Osteocyte (in vitro differentiated cells): ENCODE measurements around the gene MTMR2. TPM values are rescaled to one million over a fixed set of nuclear protein-coding genes. Genes with fewer than 3 reads are reported as not detected.

ENCODE experiments used
- DNase-seq: peaks from one replicate; pipeline ENCODE4 v3.0.0; 2021; ENCODE audit warnings: mixed read lengths; ENCODE audit not compliant: unreplicated experiment; ENCODE audit errors: extremely low spot score
- H3K27ac Mint-ChIP-seq: one replicate; pipeline ENCODE4 v1.8.0; 2021; ENCODE audit warnings: mild to moderate bottlenecking, mixed read lengths; ENCODE audit not compliant: unreplicated experiment
- H3K27me3 Mint-ChIP-seq: one replicate; pipeline ENCODE4 v1.8.0; 2021; ENCODE audit warnings: mixed read lengths; ENCODE audit not compliant: unreplicated experiment
- H3K36me3 Mint-ChIP-seq: one replicate; pipeline ENCODE4 v1.8.0; 2021; ENCODE audit warnings: mixed read lengths; ENCODE audit not compliant: unreplicated experiment
- H3K4me1 Mint-ChIP-seq: one replicate; pipeline ENCODE4 v1.8.0; 2021; ENCODE audit warnings: mixed read lengths; ENCODE audit not compliant: unreplicated experiment
- H3K4me3 Mint-ChIP-seq: one replicate; pipeline ENCODE4 v1.8.0; 2021; ENCODE audit warnings: mild to moderate bottlenecking, moderate library complexity, mixed read lengths; ENCODE audit not compliant: unreplicated experiment
- H3K9me3 Mint-ChIP-seq: one replicate; pipeline ENCODE4 v1.8.0; 2021; ENCODE audit warnings: mixed read lengths; ENCODE audit not compliant: unreplicated experiment
- total RNA-seq: library from RNA; stranded (reverse); gene quantifications from 2 replicates; pipeline ENCODE4 v1.2.1, GENCODE V29; 2021
- TF ChIP-seq, protein P1 (sequence below): fragments of 200-600 bp; sonication (generic); IDR thresholded peaks from 2 replicates; pipeline ENCODE4 v1.5.0; 2021; ENCODE audit warnings: antibody characterized with exemption, mild to moderate bottlenecking, moderate library complexity

MTMR2 gene
- total RNA-seq, 1 donor from 2014 or later = 41.1 TPM

DNA sequence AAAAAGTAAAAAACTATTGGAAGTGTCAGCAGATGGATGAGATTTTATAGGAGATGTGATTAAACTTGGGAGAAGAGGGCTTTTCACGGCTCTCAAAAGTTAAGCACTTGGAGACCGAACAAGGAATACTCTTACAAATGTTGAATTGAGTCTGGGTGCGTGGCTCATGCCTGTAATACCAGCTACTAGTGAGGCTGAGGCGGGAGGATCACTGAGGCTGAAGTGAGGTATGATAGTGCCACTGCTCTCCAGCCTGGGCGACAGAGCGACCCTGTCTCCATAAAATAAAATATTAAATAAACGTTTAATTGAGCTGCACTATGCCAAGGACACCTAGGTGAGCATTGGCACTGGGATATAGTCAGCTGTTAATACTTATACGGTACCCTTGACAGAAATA, 131.7 kb downstream of the MTMR2 start:
- Mint-ChIP-seq H3K36me3 (no peaks in the 10 kb centered on the region), H3K27me3 (no peaks in the 10 kb centered on the region), H3K9me3 (no peaks in the 10 kb centered on the region), H3K4me3 (peak overlapping the region; percentile 100), H3K27ac (no peak overlapping the region), H3K4me1 (peaks cover 27% of the 10 kb centered on the region)
- TF ChIP-seq, protein P1, sequence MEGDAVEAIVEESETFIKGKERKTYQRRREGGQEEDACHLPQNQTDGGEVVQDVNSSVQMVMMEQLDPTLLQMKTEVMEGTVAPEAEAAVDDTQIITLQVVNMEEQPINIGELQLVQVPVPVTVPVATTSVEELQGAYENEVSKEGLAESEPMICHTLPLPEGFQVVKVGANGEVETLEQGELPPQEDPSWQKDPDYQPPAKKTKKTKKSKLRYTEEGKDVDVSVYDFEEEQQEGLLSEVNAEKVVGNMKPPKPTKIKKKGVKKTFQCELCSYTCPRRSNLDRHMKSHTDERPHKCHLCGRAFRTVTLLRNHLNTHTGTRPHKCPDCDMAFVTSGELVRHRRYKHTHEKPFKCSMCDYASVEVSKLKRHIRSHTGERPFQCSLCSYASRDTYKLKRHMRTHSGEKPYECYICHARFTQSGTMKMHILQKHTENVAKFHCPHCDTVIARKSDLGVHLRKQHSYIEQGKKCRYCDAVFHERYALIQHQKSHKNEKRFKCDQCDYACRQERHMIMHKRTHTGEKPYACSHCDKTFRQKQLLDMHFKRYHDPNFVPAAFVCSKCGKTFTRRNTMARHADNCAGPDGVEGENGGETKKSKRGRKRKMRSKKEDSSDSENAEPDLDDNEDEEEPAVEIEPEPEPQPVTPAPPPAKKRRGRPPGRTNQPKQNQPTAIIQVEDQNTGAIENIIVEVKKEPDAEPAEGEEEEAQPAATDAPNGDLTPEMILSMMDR = no peak
- no peak for DNase-seq

DNA sequence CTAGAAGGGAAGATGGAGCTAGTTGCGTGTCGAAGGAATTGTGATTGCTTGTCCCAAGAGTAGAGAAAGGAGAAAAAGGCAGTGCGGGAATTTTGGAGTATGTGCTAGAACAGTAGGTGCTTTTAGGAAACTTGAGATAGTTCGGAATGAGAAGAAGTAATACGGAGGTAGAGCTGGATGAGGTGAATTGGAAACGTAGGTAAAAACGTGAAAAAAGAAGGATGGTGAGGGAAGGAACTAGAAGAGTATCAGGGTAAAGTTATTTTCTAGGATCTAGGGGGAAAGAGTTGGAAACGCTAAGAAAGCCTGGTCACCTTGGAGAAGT, 132.2 kb downstream of the MTMR2 start:
- H3K36me3 Mint-ChIP-seq = no peaks in the 10 kb centered on the region
- peak overlapping the region; percentile 100 for H3K27ac Mint-ChIP-seq
- peaks cover 27% of the 10 kb centered on the region for H3K4me1 Mint-ChIP-seq
- H3K27me3 Mint-ChIP-seq = no peaks in the 10 kb centered on the region
- no peaks in the 10 kb centered on the region for H3K9me3 Mint-ChIP-seq
- TF ChIP-seq, protein P1 = no peak
- DNase-seq = no peak
- H3K4me3 Mint-ChIP-seq = peak overlapping the region; percentile 100

GRCh38 chr11:95790933-95791708, 132.8 kb downstream of the MTMR2 start:
- TF ChIP-seq, protein P1 = no peak
- peak; percentile 83 for DNase-seq

GRCh38 chr11:95790123-95790932, 133.6 kb downstream of the MTMR2 start, which contains the start of gene CEP57:
Gene CEP57 (plus strand): TSS chr11:95790498. CDS start chr11:95790699, 201 bp downstream.
- peak within 1 kb of the TSS; percentile 100 for H3K4me3 Mint-ChIP-seq
- no peaks in the 10 kb centered on the region for H3K9me3 Mint-ChIP-seq
- peak; percentile 97 for DNase-seq
- TF ChIP-seq, protein P1 = no peak
- peaks cover 27% of the 10 kb centered on the region for H3K4me1 Mint-ChIP-seq
- H3K36me3 Mint-ChIP-seq = peaks cover 10% of the 10 kb centered on the region
- no peaks in the 10 kb centered on the region for H3K27me3 Mint-ChIP-seq
- peak within 1 kb of the TSS; percentile 100 for H3K27ac Mint-ChIP-seq

More at GRCh38 chr11:95790933-95791708, 132.8 kb downstream of the MTMR2 start:
- Mint-ChIP-seq H3K27ac (peak overlapping the region; percentile 100), H3K4me1 (peaks cover 27% of the 10 kb centered on the region), H3K4me3 (peak overlapping the region; percentile 100), H3K36me3 (peaks cover 3% of the 10 kb centered on the region), H3K27me3 (no peaks in the 10 kb centered on the region), H3K9me3 (no peaks in the 10 kb centered on the region)
